SK-N-SH (cell line): Measurements from ENCODE around the gene CAMK2B. TPM values are rescaled to one million over a fixed set of nuclear protein-coding genes. Genes with fewer than 3 reads are reported as not detected.

Experiments used
- CTCF ChIA-PET: fragments of 300-600, 350-600 bp; formaldehyde crosslinking; extraction: SDS; loops from one replicate; lab custom pipeline; 2021; lab: Yijun Ruan, JAX
- POLR2A ChIA-PET: fragments of 350-600 bp; sonication (Branson Sonifier 250); formaldehyde crosslinking; extraction: SDS; loops from one replicate; lab custom pipeline; 2020; ENCODE audit warnings: antibody characterized with exemption, inconsistent platforms; lab: Yijun Ruan, JAX
- DNase-seq: peaks from one replicate; pipeline ENCODE4 v3.0.0; 2012
- H2AFZ ChIP-seq: fragments of 200-600 bp; sonication (generic); 2 replicates; pipeline ENCODE4 v1.8.1; 2016; ENCODE audit warnings: antibody characterized with exemption, mild to moderate bottlenecking, low read depth
- H3F3A ChIP-seq: fragments of 200-600 bp; sonication (generic); replicated peaks from 2 replicates; pipeline ENCODE3; 2016; ENCODE audit warnings: antibody characterized with exemption, mild to moderate bottlenecking; ENCODE audit not compliant: insufficient read depth
- H3K27ac ChIP-seq, 2 experiments: fragments of 200-500 bp in 1 of 2; fragments of 200-600 bp in 1 of 2; sonication (Bioruptor generic) in 1 of 2; sonication (generic), shearing (Covaris generic) in 1 of 2; 2 replicates each; pipeline versions ENCODE4 v1.5.1 to v1.6.1; 2014 to 2016; ENCODE audit warnings: low read depth in 2 of 2, inconsistent platforms in 1 of 2, low read length in 1 of 2, mild to moderate bottlenecking in 1 of 2, mixed read lengths in 1 of 2
- H3K27me3 ChIP-seq: fragments of 200-600 bp; sonication (generic), shearing (Covaris generic); 2 replicates; pipeline ENCODE4 v1.6.1; 2016; ENCODE audit warnings: mixed run types; ENCODE audit not compliant: insufficient read depth
- H3K36me3 ChIP-seq, 2 experiments: fragments of 200-500 bp in 1 of 2; fragments of 200-600 bp in 1 of 2; sonication (Bioruptor generic) in 1 of 2; sonication (generic) in 1 of 2; replicated peaks in 1 of 2; 2 replicates each; pipeline versions ENCODE3 to v1.5.1; 2014 to 2016; ENCODE audit warnings: low read length in 1 of 2, mild to moderate bottlenecking in 1 of 2; ENCODE audit not compliant: insufficient read depth in 2 of 2, control insufficient read depth in 1 of 2
- H3K4me1 ChIP-seq, 2 experiments: fragments of 200-500 bp in 1 of 2; fragments of 200-600 bp in 1 of 2; sonication (Bioruptor generic) in 1 of 2; sonication (generic), shearing (Covaris generic) in 1 of 2; 2 replicates each; pipeline versions ENCODE4 v1.5.1 to v1.6.1; 2014 to 2016; ENCODE audit warnings: low read depth in 1 of 2, low read length in 1 of 2, mixed run types in 1 of 2; ENCODE audit not compliant: insufficient read depth in 2 of 2, control insufficient read depth in 1 of 2
- H3K4me2 ChIP-seq: fragments of 200-600 bp; sonication (generic), shearing (Covaris generic); 2 replicates; pipeline ENCODE4 v1.6.1; 2017; ENCODE audit warnings: mixed run types
- H3K4me3 ChIP-seq, 2 experiments: fragments of 200-500 bp in 1 of 2; fragments of 200-600 bp in 1 of 2; sonication (Bioruptor generic) in 1 of 2; sonication (generic), shearing (Covaris generic) in 1 of 2; 2 replicates each; pipeline versions ENCODE4 v1.5.1 to v1.8.1; 2014 to 2016; ENCODE audit warnings: low read depth in 2 of 2, inconsistent platforms in 1 of 2, low read length in 1 of 2, mild to moderate bottlenecking in 1 of 2, mixed read lengths in 1 of 2, moderate library complexity in 1 of 2
- H3K79me2 ChIP-seq: fragments of 200-600 bp; sonication (generic); 2 replicates; pipeline ENCODE4 v1.8.1; 2017; ENCODE audit warnings: mild to moderate bottlenecking; ENCODE audit not compliant: insufficient read depth
- H3K9ac ChIP-seq: fragments of 200-600 bp; sonication (generic); 2 replicates; pipeline ENCODE4 v1.6.1; 2017; ENCODE audit warnings: mixed run types
- H3K9me2 ChIP-seq: fragments of 200-600 bp; sonication (generic); 2 replicates; pipeline ENCODE4 v1.6.1; 2017; ENCODE audit warnings: mixed run types
- H3K9me3 ChIP-seq: fragments of 200-600 bp; sonication (generic); 2 replicates; pipeline ENCODE4 v1.6.1; 2017; ENCODE audit warnings: mixed run types, mild to moderate bottlenecking, moderate library complexity
- H4K20me1 ChIP-seq: fragments of 200-600 bp; sonication (generic); 2 replicates; pipeline ENCODE4 v1.6.1; 2017; ENCODE audit warnings: mild to moderate bottlenecking, mixed run types; ENCODE audit not compliant: insufficient read depth
- CHD2 ChIP-seq: fragments of 150-350 bp; IDR thresholded peaks from 2 replicates; pipeline ENCODE4 v1.6.1; 2018; ENCODE audit warnings: low read length; ENCODE audit not compliant: partially characterized antibody
- CTCF ChIP-seq: fragments of 200-600 bp; sonication (generic); IDR thresholded peaks from 2 replicates; pipeline ENCODE4 v1.6.1; 2017; ENCODE audit warnings: antibody characterized with exemption, mild to moderate bottlenecking, moderate library complexity
- FOXJ3 ChIP-seq: sonication (generic); formaldehyde crosslinking; IDR thresholded peaks from 2 replicates; pipeline ENCODE4 v1.5.1; 2020; ENCODE audit warnings: mild to moderate bottlenecking, missing genetic modification reagents
- MEF2A ChIP-seq: IDR thresholded peaks from 2 replicates; pipeline ENCODE4 v1.4.0; 2012; ENCODE audit warnings: low read depth, borderline replicate concordance
- NFIC ChIP-seq: IDR thresholded peaks from 2 replicates; pipeline ENCODE4 v1.4.0; 2012; ENCODE audit warnings: borderline replicate concordance
- NRF1 ChIP-seq: IDR thresholded peaks from 2 replicates; pipeline ENCODE4 v1.6.1; 2012; ENCODE audit warnings: low read depth, mild to moderate bottlenecking, low read length
- RXRA ChIP-seq: IDR thresholded peaks from 2 replicates; pipeline ENCODE4 v1.4.0; 2012; ENCODE audit warnings: low read depth, mild to moderate bottlenecking, borderline replicate concordance
- SIN3A ChIP-seq: IDR thresholded peaks from 2 replicates; pipeline ENCODE4 v1.6.1; 2012; ENCODE audit warnings: low read depth, mild to moderate bottlenecking, low read length, moderate library complexity, borderline replicate concordance
- TAF1 ChIP-seq: IDR thresholded peaks from 2 replicates; pipeline ENCODE4 v1.6.1; 2012; ENCODE audit warnings: low read depth, mild to moderate bottlenecking, low read length, moderate library complexity, borderline replicate concordance
- TCF12 ChIP-seq: IDR thresholded peaks from 2 replicates; pipeline ENCODE4 v1.4.0; 2012
- YY1 ChIP-seq: IDR thresholded peaks from 2 replicates; pipeline ENCODE4 v1.4.0; 2012; ENCODE audit warnings: low read depth, mild to moderate bottlenecking
- WGBS: methylation state at CpG from one replicate; pipeline ENCODE4 v1.1.6; 2017; ENCODE audit warnings: low lambda C conversion rate; 5-methylcytosine and 5-hydroxymethylcytosine counted together
- polyA plus RNA-seq, 3 experiments: library from polyadenylated mRNA; depleted of rRNA; stranded (reverse); fragments of >200 nt; gene quantifications; 2 replicates each; pipeline ENCODE4 v1.2.3, GENCODE V29; 2012
- TF ChIP-seq, protein P1 (sequence below): fragments of 150-350 bp; IDR thresholded peaks from 2 replicates; pipeline ENCODE4 v1.6.1; 2016; ENCODE audit warnings: mild to moderate bottlenecking, low read depth, low read length
- TF ChIP-seq, protein P2 (sequence below): IDR thresholded peaks from 2 replicates; pipeline ENCODE4 v1.4.0; 2012; ENCODE audit warnings: low read depth, borderline replicate concordance

Gene CAMK2B
- polyA plus RNA-seq, 1 of the 3 experiments (the other 2 are of a cell fraction): 0.20 TPM

DNA sequence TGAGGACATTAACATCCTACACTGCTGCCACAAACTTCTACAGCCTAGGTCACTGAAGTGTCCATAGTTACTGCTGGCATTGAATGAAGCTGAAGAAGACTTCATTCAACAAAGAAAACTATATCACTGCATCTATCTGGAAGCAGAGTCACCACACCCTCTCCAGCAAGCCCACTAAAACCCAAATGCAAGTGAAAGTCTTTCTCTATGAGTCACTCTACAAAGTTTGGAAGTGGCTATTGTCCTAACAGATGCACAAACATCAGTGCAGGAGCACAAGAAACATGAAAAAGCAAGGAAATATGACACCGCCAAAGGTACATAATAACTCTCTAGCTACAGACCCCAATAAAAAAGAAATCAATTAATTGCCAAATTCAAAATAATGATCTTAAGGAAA is 43.5 kb upstream of the CAMK2B start:
- no peak overlapping the region for H3K4me2 ChIP-seq
- H3K79me2 ChIP-seq: no peaks in the 10 kb centered on the region
- POLR2A ChIA-PET: no interaction called here
- TF ChIP-seq FOXJ3 (CRISPR knock-in tag) (no peak), SIN3A (no peak), NFIC (no peak), TCF12 (no peak), NRF1 (no peak), MEF2A (no peak), CHD2 (no peak), RXRA (no peak), YY1 (no peak), TAF1 (no peak)
- TF ChIP-seq, protein P1, sequence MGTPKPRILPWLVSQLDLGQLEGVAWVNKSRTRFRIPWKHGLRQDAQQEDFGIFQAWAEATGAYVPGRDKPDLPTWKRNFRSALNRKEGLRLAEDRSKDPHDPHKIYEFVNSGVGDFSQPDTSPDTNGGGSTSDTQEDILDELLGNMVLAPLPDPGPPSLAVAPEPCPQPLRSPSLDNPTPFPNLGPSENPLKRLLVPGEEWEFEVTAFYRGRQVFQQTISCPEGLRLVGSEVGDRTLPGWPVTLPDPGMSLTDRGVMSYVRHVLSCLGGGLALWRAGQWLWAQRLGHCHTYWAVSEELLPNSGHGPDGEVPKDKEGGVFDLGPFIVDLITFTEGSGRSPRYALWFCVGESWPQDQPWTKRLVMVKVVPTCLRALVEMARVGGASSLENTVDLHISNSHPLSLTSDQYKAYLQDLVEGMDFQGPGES: no peak
- TF ChIP-seq, protein P2, sequence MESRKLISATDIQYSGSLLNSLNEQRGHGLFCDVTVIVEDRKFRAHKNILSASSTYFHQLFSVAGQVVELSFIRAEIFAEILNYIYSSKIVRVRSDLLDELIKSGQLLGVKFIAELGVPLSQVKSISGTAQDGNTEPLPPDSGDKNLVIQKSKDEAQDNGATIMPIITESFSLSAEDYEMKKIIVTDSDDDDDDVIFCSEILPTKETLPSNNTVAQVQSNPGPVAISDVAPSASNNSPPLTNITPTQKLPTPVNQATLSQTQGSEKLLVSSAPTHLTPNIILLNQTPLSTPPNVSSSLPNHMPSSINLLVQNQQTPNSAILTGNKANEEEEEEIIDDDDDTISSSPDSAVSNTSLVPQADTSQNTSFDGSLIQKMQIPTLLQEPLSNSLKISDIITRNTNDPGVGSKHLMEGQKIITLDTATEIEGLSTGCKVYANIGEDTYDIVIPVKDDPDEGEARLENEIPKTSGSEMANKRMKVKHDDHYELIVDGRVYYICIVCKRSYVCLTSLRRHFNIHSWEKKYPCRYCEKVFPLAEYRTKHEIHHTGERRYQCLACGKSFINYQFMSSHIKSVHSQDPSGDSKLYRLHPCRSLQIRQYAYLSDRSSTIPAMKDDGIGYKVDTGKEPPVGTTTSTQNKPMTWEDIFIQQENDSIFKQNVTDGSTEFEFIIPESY: no peak
- TF ChIP-seq, all 33 proteins: peak for 0
- Histone ChIP-seq H3K27me3 (no peaks in the 10 kb centered on the region), H3K9ac (no peak overlapping the region), H3K9me3 (no peaks in the 10 kb centered on the region), H2AFZ (no peak overlapping the region), H3K9me2 (no peaks in the 10 kb centered on the region), H4K20me1 (no peaks in the 10 kb centered on the region), H3K4me1 (no peaks in the 10 kb centered on the region), H3K36me3 (no peaks in the 10 kb centered on the region), H3K27ac (no peak overlapping the region), H3K4me3 (no peak overlapping the region), H3F3A (peaks cover 10% of the 10 kb centered on the region)
- CTCF ChIA-PET: interaction anchor here (1.2 to 1.5 kb wide), 2 partner anchors 21 to 94 kb away, joined by 3 to 4 read pairs; no protein-coding TSS in a partner anchor
- WGBS: 95% methylated on average over 1 of the region's 1 CpG
- DNase-seq: no peak

GRCh38 chr7:44368455-44368854 is 43.1 kb upstream of the CAMK2B start:
- POLR2A ChIA-PET: no interaction called here
- no peak for TF ChIP-seq CTCF
- TF ChIP-seq, all 33 proteins: peak for 0
- no peak overlapping the region for H3K4me2 ChIP-seq

More at GRCh38 chr7:44368455-44368854, 43.1 kb upstream of the CAMK2B start:
- DNase-seq: no peak
- Histone ChIP-seq H3K27me3 (no peaks in the 10 kb centered on the region), H3K36me3 (no peaks in the 10 kb centered on the region), H3K4me1 (no peaks in the 10 kb centered on the region), H3K79me2 (no peaks in the 10 kb centered on the region), H3K9ac (no peak overlapping the region), H3K9me3 (no peaks in the 10 kb centered on the region), H3F3A (peaks cover 10% of the 10 kb centered on the region), H4K20me1 (no peaks in the 10 kb centered on the region), H3K27ac (no peak overlapping the region), H2AFZ (no peak overlapping the region), H3K9me2 (no peaks in the 10 kb centered on the region), H3K4me3 (no peak overlapping the region)
- CTCF ChIA-PET: interaction anchor here (0.6 to 1.5 kb wide), 3 partner anchors 20 to 95 kb away, joined by 3 to 4 read pairs (median 3); no protein-coding TSS in a partner anchor
